Adipocyte (in vitro differentiated cells): ENCODE results near the gene RASSF7.

Source experiments
- DNase-seq: peaks from one replicate; pipeline ENCODE4 v3.0.0-alpha.2; 2015; ENCODE audit warnings: low read depth
- H3K27me3 ChIP-seq: replicated peaks from 2 replicates; pipeline ENCODE4 v1.7.0; 2013; ENCODE audit warnings: mild to moderate bottlenecking, low read length, moderate library complexity; ENCODE audit not compliant: control insufficient read depth, insufficient read depth
- H3K36me3 ChIP-seq: 2 replicates; pipeline ENCODE4 v1.7.0; 2013; ENCODE audit warnings: low read length, mild to moderate bottlenecking, moderate library complexity; ENCODE audit not compliant: control insufficient read depth, insufficient read depth, severe bottlenecking
- H3K4me1 ChIP-seq: 2 replicates; pipeline ENCODE4 v1.7.0; 2013; ENCODE audit warnings: mild to moderate bottlenecking, low read length, moderate library complexity; ENCODE audit not compliant: control insufficient read depth, insufficient read depth
- H3K4me3 ChIP-seq: 2 replicates; pipeline ENCODE4 v1.7.0; 2013; ENCODE audit warnings: mild to moderate bottlenecking, low read length, moderate library complexity
- H3K9ac ChIP-seq: 2 replicates; pipeline ENCODE4 v1.7.0; 2013; ENCODE audit warnings: mild to moderate bottlenecking, low read length, moderate library complexity
- H3K9me3 ChIP-seq: 2 replicates; pipeline ENCODE4 v1.7.0; 2013; ENCODE audit warnings: mild to moderate bottlenecking, low read length, moderate library complexity; ENCODE audit not compliant: control insufficient read depth

Gene RASSF7

DNA sequence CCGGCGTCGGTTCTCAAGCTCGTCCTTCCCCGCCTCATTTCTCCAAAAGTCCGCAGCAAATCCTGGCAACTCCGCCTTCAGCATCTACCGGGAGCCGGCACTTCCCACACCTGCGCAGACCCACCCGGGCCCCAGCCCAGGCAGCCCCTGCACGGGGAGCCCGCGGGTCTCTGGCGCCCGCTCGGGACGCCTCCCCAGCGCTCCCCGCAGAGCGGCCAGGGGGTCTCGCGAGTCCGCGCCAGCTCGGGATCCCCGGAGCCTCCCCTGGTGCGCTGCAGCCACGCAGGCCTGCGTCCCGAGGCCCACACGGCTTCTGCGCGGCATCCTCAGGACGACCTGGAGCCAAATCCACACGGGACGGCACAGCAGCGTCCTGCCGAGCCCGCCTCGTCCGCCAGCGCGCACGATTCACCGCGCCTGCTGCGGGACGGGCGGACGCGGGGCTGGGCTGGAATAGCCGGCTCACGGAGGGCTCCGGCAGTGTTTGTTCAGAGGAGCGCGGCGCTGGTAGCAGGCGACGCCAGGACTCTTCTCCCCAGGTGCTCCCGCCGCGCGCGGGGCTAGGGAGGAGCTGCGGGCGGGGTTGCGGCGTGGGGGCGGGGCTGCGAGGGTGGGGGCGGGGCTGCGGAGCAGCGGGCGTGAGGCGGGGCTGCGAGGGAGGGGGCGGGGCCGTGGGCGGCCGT is 14.7 kb downstream of the RASSF7 start:
- no peak for DNase-seq
- Histone ChIP-seq H3K9ac (peak overlapping the region; percentile 71), H3K27me3 (no peaks in the 10 kb centered on the region), H3K4me3 (peak overlapping the region; percentile 83), H3K9me3 (no peaks in the 10 kb centered on the region), H3K36me3 (no peaks in the 10 kb centered on the region), H3K4me1 (peaks cover 36% of the 10 kb centered on the region)

DNA sequence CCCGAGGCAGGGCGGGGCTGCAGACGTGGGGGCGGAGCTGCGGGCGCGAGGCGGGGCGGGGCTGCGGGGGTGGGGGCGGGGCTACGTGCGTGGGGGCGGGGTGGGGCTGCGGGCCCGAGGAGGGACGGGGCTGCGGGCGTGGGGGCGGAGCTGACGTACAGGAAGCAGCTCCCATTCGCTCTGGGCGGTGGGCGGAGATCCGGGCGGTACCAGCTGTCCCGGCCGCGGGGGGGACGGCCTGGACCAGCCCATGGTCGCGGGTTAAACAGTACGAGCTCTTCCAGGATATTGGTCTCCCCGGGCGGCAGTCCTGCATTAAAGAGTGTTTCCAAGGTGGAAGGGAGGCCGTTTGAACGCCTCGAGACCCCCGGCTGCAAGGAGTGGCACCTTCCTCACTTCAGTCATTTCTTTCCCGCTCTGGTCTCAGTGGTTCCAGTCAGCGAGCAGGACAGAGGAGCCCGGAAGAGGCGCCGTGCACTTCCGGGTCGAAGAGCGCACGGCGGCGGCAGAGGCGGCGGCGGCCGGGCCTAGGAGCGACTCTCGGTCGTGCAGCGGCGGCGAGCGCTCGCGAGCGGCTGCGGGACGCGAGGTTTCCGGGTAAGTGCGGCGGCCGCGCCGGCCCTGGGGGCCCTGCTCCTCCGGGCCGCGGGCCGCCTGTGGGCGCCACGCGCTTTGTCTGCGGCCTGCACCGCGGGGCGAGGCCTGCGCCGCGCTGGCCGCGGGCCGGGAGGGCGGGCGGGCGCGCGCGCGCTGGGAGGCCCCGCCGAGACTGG is 15.4 kb downstream of the RASSF7 start, which contains the start of gene PHRF1:
TSS of gene PHRF1 (plus strand) at position 475 of the 773 bp plus-strand sequence. CDS start 5,043 bp downstream, outside the sequence.
- Histone ChIP-seq H3K4me3 (peak within 1 kb of the TSS; percentile 94), H3K27me3 (no peaks in the 10 kb centered on the region), H3K4me1 (peaks cover 37% of the 10 kb centered on the region), H3K9ac (peak within 1 kb of the TSS; percentile 98), H3K9me3 (no peaks in the 10 kb centered on the region), H3K36me3 (no peaks in the 10 kb centered on the region)
- peak; percentile 97 for DNase-seq

DNA sequence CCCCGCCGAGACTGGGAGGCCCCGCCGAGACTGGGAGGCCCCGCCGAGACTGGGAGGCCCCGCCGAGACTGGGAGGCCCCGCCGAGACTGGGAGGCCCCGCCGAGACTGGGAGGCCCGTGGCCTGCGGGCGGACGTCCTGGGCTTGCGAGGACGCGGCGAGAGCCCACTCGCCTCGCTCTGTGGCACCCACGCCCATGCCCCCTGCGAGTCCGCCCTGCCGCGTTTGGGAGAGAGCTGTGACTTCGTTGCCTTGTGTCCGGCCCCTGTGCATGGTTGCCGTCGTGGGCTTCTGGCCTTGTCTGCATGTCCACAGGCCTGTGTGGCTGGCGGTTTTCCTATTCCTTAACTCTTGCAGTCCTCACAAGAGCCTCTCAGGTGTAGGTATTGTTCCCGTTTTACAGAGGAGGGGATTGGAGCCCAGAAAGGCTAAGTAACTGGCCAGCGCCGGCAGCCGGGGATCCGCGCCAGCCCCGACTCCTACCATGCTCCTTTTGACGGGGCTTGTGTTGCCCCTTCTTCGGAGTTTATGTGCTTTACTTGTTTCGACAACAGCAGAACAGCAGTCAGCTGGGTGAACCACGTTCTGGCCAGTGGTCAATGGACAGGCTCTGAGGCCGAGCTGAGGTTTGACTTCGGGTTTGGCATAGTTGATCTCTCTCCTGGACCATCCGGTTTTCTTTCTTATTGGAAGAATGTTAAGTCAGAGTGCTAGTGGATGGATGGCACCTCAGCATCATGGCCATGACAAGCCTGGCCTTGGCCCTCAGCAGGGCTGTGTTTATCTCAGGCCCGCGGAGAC is 16.2 kb downstream of the RASSF7 start:
- Histone ChIP-seq H3K36me3 (peaks cover 6% of the 10 kb centered on the region), H3K4me1 (peaks cover 37% of the 10 kb centered on the region), H3K4me3 (peak overlapping the region; percentile 94), H3K27me3 (no peaks in the 10 kb centered on the region), H3K9me3 (no peaks in the 10 kb centered on the region), H3K9ac (peak overlapping the region; percentile 98)
- DNase-seq = peak; percentile 55

DNA sequence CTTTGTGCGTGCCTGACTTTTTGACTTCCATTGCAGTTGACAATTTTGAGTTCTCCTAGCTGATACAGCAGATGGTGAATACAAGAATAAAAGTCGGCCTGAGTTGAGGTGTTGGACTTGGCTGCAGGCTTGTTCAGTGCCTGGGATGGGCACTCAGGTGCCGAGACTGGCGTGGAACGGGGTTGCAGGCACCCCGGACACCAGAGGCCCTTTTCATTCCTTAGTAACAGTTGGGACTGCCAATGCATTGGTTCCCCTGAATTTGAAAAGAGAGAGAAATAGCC is 16.8 kb downstream of the RASSF7 start:
- Histone ChIP-seq H3K36me3 (peaks cover 10% of the 10 kb centered on the region), H3K4me1 (peaks cover 37% of the 10 kb centered on the region), H3K27me3 (no peaks in the 10 kb centered on the region), H3K9me3 (no peaks in the 10 kb centered on the region), H3K9ac (peak overlapping the region; percentile 98), H3K4me3 (peak overlapping the region; percentile 94)
- no peak for DNase-seq

DNA sequence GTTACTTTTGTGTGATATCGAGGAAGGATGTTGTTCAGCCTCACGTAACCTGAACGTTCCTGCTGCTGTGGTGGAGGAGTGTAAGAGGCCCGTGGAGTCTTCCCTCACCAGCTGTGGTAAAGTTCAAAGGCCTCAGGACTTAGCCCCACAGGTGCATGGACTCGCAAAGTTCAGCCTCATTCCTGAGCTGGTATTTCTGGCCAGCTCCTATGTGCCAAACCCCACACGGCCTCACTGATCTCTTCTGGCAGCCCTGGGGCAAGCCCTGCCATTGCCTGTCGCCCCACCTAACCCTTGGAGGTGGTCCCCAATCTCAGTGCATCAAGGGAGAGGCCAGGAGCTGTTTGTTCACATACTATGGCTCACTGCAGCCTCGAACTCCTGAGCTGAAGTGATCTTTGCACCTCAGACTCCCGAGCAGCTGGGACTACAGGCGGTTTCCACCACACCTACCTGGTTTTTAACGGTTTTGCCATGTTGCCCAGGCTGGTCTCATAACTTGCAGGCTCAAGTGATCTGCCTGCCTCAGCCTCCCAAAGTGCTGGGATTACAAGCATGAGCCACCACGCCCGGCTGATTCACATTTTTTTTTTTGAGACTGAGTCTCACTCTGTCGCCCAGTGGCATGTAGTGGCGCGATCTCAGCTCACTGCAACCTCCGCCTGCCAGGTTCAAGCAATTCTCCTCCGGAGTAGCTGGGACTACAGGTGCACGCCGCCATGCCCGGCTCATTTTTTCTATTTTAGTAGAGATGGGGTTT is 17.7 kb downstream of the RASSF7 start:
- H3K9ac ChIP-seq = peak overlapping the region; percentile 98
- H3K4me1 ChIP-seq = peaks cover 37% of the 10 kb centered on the region
- H3K36me3 ChIP-seq = peaks cover 11% of the 10 kb centered on the region
- H3K4me3 ChIP-seq = peak overlapping the region; percentile 94
- no peaks in the 10 kb centered on the region for H3K27me3 ChIP-seq
- no peaks in the 10 kb centered on the region for H3K9me3 ChIP-seq
- DNase-seq = no peak

DNA sequence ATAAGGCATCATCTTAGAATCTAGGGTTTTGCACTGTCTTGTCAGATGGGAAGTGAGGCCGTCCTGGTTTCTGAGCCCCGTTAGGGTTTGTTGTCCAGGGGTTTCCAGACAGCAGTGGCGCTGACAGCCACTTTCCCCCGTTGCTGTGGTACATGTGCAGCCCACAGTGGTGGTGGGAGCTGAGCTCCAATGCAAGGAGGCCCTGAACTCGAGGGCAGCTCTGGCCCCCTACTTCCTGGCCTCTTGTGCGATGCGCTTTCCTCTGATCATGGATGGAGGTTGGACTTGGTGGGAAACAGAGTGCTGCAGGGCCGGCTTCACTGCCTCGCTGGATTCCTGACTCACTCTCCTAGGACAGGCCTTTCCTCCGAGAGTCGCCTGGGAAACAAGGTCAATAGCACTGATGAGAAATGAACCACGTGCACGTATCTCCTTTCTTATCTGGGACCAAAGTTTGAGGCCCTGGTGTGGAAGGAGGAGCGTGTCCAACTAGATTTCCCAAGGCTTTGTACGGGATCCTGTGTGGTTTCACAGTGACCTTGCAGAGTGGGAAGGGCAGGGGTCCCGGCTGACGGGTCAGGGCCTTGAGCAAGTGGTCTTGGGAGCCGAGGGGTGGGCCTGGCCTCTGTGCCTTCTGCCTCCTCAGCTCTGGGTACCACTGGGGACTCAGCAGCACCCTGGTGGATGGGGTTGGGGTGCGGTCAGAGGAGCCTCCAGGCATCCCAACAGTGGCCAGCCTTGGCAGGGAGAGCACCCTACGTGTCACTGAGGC is 19.2 kb downstream of the RASSF7 start:
- H3K36me3 ChIP-seq = peaks cover 19% of the 10 kb centered on the region
- no peak overlapping the region for H3K4me3 ChIP-seq
- no peaks in the 10 kb centered on the region for H3K9me3 ChIP-seq
- no peak for DNase-seq
- H3K9ac ChIP-seq = peak overlapping the region; percentile 20
- peaks cover 31% of the 10 kb centered on the region for H3K4me1 ChIP-seq
- H3K27me3 ChIP-seq = no peaks in the 10 kb centered on the region

DNA sequence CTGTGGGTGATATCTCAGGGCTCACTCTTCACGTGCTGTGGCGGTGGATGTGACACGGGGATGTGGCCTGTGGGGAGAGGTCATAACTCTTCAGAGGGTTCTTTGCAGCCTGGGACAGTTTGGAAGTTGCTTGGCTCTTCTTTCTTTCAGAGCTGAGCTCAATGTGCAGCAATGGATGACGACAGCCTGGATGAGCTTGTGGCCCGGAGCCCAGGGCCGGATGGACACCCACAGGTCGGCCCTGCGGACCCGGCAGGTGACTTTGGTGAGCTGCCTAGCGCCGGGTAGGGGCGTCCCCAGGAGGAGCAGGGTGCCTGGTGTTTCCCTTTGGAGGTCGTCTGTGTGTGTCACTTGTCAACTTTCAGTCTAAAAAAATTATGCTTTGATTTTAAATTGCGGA is 20.6 kb downstream of the RASSF7 start:
- Histone ChIP-seq H3K36me3 (peaks cover 22% of the 10 kb centered on the region), H3K27me3 (no peaks in the 10 kb centered on the region), H3K9me3 (no peaks in the 10 kb centered on the region), H3K4me3 (no peak overlapping the region), H3K9ac (no peak overlapping the region), H3K4me1 (peaks cover 26% of the 10 kb centered on the region)
- DNase-seq = no peak

DNA sequence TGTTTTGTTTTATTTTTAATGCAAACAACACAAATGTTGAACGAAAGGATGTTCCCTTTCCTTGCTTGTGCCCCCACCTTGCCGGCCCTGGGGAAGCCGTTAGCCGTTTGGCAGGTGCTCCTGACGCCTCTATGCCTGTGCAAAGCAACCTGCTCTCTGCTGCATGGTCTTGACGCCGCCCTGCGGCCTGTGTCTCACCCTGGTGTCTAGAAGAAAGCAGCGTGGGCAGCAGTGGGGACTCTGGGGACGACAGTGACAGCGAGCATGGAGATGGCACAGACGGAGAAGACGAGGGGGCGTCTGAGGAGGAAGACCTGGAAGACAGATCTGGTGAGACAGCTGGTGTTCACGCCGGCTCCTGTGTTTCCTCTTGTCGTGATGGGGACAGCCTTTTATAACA is 21.0 kb downstream of the RASSF7 start:
- Histone ChIP-seq H3K9me3 (no peaks in the 10 kb centered on the region), H3K9ac (no peak overlapping the region), H3K27me3 (no peaks in the 10 kb centered on the region), H3K36me3 (peaks cover 23% of the 10 kb centered on the region), H3K4me1 (peaks cover 26% of the 10 kb centered on the region), H3K4me3 (no peak overlapping the region)
- no peak for DNase-seq

DNA sequence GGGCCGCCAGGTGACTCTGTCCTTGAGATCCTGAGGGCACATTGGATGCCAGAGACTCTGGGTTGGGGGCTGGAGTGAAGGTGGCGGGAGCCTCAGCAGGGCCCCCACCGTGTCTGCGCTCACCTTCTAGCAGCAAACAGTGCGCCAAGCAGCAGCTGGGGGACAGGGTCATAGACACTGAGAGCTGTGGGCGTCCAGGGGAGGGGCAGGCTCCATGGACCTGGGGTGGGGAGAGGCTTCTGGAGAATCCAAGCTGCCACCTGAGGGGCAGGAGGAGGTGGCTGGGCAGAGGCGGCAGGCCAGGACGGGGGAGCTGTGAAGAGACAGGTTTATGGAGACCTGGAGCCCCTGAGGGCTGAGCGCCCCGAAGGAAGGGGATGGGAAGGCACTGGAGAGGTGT is 23.5 kb downstream of the RASSF7 start:
- Histone ChIP-seq H3K36me3 (peaks cover 36% of the 10 kb centered on the region), H3K9ac (no peak overlapping the region), H3K4me1 (peaks cover 26% of the 10 kb centered on the region), H3K4me3 (no peak overlapping the region), H3K27me3 (no peaks in the 10 kb centered on the region), H3K9me3 (no peaks in the 10 kb centered on the region)
- DNase-seq = no peak
